GM18499 (cell line): ENCODE data around the gene BRD7.

Source experiments
- ATAC-seq: cut with Tn5 transposase; IDR thresholded peaks from one replicate; pipeline ENCODE4 v1.9.1; 2021; ENCODE audit warnings: moderate number of reproducible peaks; ENCODE audit not compliant: insufficient read depth, unreplicated experiment

BRD7 gene

GRCh38 chr16:50324345-50324744 is 44.4 kb downstream of the BRD7 start:
- no peak for ATAC-seq

GRCh38 chr16:50323335-50324011 is 45.3 kb downstream of the BRD7 start:
- no peak for ATAC-seq

GRCh38 chr16:50322333-50322732 is 46.5 kb downstream of the BRD7 start:
- ATAC-seq, result no peak

GRCh38 chr16:50320310-50320709 is 48.5 kb downstream of the BRD7 start:
- ATAC-seq, result no peak

- ATAC-seq, result no peak
Observed at GRCh38 chr16:50318796-50319578, 49.8 kb downstream of the BRD7 start.

GRCh38 chr16:50316848-50317630 is 51.7 kb downstream of the BRD7 start:
- no peak for ATAC-seq

GRCh38 chr16:50316102-50316847 is 52.5 kb downstream of the BRD7 start:
- ATAC-seq, result no peak

GRCh38 chr16:50315346-50315997 is 53.3 kb downstream of the BRD7 start:
- no peak for ATAC-seq

- ATAC-seq, result no peak
Observed at GRCh38 chr16:50314665-50315064, 54.1 kb downstream of the BRD7 start.

- ATAC-seq, result no peak
Observed at GRCh38 chr16:50313596-50314478, 55.0 kb downstream of the BRD7 start.

- ATAC-seq, result no peak
Observed at GRCh38 chr16:50311891-50312501, 56.8 kb downstream of the BRD7 start.

GRCh38 chr16:50311134-50311528 is 57.7 kb downstream of the BRD7 start:
- no peak for ATAC-seq

GRCh38 chr16:50310308-50311133 is 58.3 kb downstream of the BRD7 start:
- no peak for ATAC-seq

- no peak for ATAC-seq
Observed at GRCh38 chr16:50309527-50310307, 59.1 kb downstream of the BRD7 start.

GRCh38 chr16:50309156-50309526 is 59.6 kb downstream of the BRD7 start:
- ATAC-seq, result no peak

- ATAC-seq, result no peak
Observed at GRCh38 chr16:50308237-50308965, 60.4 kb downstream of the BRD7 start.
